Measurements from ENCODE around the gene ZNF609. TPM values are rescaled to one million over a fixed set of nuclear protein-coding genes. Genes with fewer than 3 reads are reported as not detected.

The ZNF609 gene
- polyA plus RNA-seq, 3 donors: 1.3 to 13.2 (median 1.7) TPM

DNA sequence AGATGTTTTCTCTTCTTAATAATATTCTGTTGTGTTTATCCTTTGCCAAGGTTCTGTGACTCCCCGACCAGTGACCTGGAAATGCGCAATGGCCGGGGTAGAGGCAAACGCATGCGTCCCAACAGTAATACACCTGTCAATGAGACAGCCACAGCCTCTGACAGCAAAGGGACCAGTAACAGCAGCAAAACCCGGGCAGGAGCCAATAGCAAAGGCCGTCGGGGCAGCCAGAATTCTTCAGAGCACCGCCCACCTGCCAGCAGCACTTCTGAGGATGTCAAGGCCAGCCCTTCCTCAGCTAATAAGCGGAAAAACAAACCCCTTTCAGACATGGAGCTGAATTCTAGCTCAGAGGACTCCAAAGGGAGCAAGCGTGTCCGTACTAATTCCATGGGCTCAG, 213.5 kb downstream of the ZNF609 start:
- no peak overlapping the region for H3K4me3 Mint-ChIP-seq
- peaks cover 46 to 58% of the 10 kb centered on the region in 2 donors for H3K36me3 Mint-ChIP-seq
- H3K4me1 Mint-ChIP-seq: no peaks in the 10 kb centered on the region
- Histone ChIP-seq H3K9me3 (replicated peaks in 1 of 2; ENCODE audit: control insufficient read depth in 1 of 2, insufficient read depth in 1 of 2, low read length in 2 of 2) (no peaks in the 10 kb centered on the region), H3K36me3 (replicated peaks in 1 of 2; ENCODE audit: control insufficient read depth in 1 of 2, insufficient read depth in 2 of 2, low read length in 2 of 2) (peaks cover 58 to 67% of the 10 kb centered on the region in 2 donors), H4K20me1 (ENCODE audit: insufficient read depth, low read length) (no peaks in the 10 kb centered on the region), H2AFZ (ENCODE audit: insufficient read depth, low read depth, low read length, poor library complexity, severe bottlenecking) (no peak overlapping the region), H3K4me1 (ENCODE audit: control insufficient read depth in 1 of 2, insufficient read depth in 2 of 2, low read length in 2 of 2) (no peaks in the 10 kb centered on the region), H3K27me3 (ENCODE audit: control insufficient read depth in 2 of 2, insufficient read depth in 2 of 2, low read length in 2 of 2) (no peaks in the 10 kb centered on the region), H3K79me2 (ENCODE audit: insufficient read depth, low read length) (no peaks in the 10 kb centered on the region), H3K27ac (ENCODE audit: low read depth in 1 of 2, low read length in 2 of 2) (no peak overlapping the region), H3K4me2 (replicated peaks; ENCODE audit: extremely low read depth, low read length, poor library complexity, severe bottlenecking) (no peak overlapping the region), H3K9ac (ENCODE audit: insufficient read depth, low read length, poor library complexity, severe bottlenecking) (no peak overlapping the region), H3K4me3 (replicated peaks in 1 of 3; ENCODE audit: low read depth in 2 of 3, low read length in 3 of 3) (no peak overlapping the region)
- DNase-seq: no peak
- H3K27ac Mint-ChIP-seq: no peak overlapping the region
- intact Hi-C loops (cut with micrococcal nuclease): no loop called here
- TF ChIP-seq, protein P1, sequence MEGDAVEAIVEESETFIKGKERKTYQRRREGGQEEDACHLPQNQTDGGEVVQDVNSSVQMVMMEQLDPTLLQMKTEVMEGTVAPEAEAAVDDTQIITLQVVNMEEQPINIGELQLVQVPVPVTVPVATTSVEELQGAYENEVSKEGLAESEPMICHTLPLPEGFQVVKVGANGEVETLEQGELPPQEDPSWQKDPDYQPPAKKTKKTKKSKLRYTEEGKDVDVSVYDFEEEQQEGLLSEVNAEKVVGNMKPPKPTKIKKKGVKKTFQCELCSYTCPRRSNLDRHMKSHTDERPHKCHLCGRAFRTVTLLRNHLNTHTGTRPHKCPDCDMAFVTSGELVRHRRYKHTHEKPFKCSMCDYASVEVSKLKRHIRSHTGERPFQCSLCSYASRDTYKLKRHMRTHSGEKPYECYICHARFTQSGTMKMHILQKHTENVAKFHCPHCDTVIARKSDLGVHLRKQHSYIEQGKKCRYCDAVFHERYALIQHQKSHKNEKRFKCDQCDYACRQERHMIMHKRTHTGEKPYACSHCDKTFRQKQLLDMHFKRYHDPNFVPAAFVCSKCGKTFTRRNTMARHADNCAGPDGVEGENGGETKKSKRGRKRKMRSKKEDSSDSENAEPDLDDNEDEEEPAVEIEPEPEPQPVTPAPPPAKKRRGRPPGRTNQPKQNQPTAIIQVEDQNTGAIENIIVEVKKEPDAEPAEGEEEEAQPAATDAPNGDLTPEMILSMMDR (IDR thresholded peaks at IDR 0.05): no peak
- peaks cover 0 to 2% (median 0%) of the 10 kb centered on the region in 3 donors for H3K27me3 Mint-ChIP-seq (ENCODE audit: low read depth in 3 of 3)
- WGBS (ENCODE audit: insufficient coverage): 97% methylated on average over 8 of the region's 12 CpGs
- H3K9me3 Mint-ChIP-seq: no peaks in the 10 kb centered on the region

DNA sequence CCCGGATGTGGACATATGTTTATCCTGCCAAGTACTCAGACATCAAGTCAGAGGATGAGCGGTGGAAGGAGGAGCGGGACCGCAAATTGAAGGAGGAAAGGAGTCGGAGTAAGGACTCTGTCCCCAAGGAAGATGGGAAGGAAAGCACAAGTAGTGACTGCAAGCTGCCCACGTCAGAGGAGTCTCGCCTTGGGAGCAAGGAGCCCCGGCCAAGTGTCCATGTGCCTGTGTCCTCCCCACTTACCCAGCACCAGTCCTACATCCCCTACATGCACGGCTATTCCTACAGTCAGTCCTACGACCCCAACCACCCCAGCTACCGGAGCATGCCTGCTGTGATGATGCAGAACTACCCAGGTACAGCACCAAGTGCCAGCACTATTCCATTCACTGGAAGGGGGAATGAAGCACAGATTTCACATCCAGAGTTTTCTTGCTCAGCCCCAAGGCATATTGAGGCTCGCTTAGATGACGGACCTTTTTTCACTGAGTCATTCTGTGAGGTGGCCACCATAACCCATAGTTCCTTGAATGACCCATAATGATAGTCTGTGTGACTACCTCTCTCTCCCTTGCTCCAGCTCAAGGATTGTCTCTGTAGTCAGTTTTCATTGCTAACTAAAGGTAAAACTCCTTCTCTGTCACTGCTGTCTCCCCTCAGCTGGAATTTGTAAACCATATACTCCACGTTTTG, 217.9 kb downstream of the ZNF609 start:
- H4K20me1 ChIP-seq (ENCODE audit: insufficient read depth, low read length): no peaks in the 10 kb centered on the region
- H2AFZ ChIP-seq (ENCODE audit: insufficient read depth, low read depth, low read length, poor library complexity, severe bottlenecking): no peak overlapping the region
- intact Hi-C loops (cut with micrococcal nuclease): no loop called here
- H3K27ac Mint-ChIP-seq: peak overlapping the region in 1 of 7 donors; percentile 23
- H3K4me3 ChIP-seq (replicated peaks in 1 of 3; ENCODE audit: low read depth in 2 of 3, low read length in 3 of 3): no peak overlapping the region
- H3K27me3 ChIP-seq (ENCODE audit: control insufficient read depth in 2 of 2, insufficient read depth in 2 of 2, low read length in 2 of 2): no peaks in the 10 kb centered on the region
- H3K4me1 Mint-ChIP-seq: no peaks in the 10 kb centered on the region
- H3K9ac ChIP-seq (ENCODE audit: insufficient read depth, low read length, poor library complexity, severe bottlenecking): no peak overlapping the region
- no peaks in the 10 kb centered on the region for H3K9me3 ChIP-seq (replicated peaks in 1 of 2; ENCODE audit: control insufficient read depth in 1 of 2, insufficient read depth in 1 of 2, low read length in 2 of 2)
- H3K36me3 ChIP-seq (replicated peaks in 1 of 2; ENCODE audit: control insufficient read depth in 1 of 2, insufficient read depth in 2 of 2, low read length in 2 of 2): peaks cover 87 to 94% of the 10 kb centered on the region in 2 donors
- WGBS (ENCODE audit: insufficient coverage): 95% methylated on average over 6 of the region's 14 CpGs
- no peak overlapping the region for H3K4me3 Mint-ChIP-seq
- DNase-seq: no peak
- H3K4me2 ChIP-seq (replicated peaks; ENCODE audit: extremely low read depth, low read length, poor library complexity, severe bottlenecking): no peak overlapping the region
- TF ChIP-seq, protein P1 (IDR thresholded peaks at IDR 0.05): no peak
- H3K36me3 Mint-ChIP-seq: peaks cover 86 to 90% of the 10 kb centered on the region in 2 donors
- H3K79me2 ChIP-seq (ENCODE audit: insufficient read depth, low read length): no peaks in the 10 kb centered on the region
- no peaks in the 10 kb centered on the region for H3K9me3 Mint-ChIP-seq
- H3K4me1 ChIP-seq (ENCODE audit: control insufficient read depth in 1 of 2, insufficient read depth in 2 of 2, low read length in 2 of 2): no peaks in the 10 kb centered on the region
- H3K27ac ChIP-seq (ENCODE audit: low read depth in 1 of 2, low read length in 2 of 2): no peak overlapping the region
- peaks cover 0 to 2% (median under 1%) of the 10 kb centered on the region in 3 donors for H3K27me3 Mint-ChIP-seq (ENCODE audit: low read depth in 3 of 3)

All from CD14-positive monocyte (primary cell).